ENCODE measurements around the gene MAOA.

Gene MAOA

DNA sequence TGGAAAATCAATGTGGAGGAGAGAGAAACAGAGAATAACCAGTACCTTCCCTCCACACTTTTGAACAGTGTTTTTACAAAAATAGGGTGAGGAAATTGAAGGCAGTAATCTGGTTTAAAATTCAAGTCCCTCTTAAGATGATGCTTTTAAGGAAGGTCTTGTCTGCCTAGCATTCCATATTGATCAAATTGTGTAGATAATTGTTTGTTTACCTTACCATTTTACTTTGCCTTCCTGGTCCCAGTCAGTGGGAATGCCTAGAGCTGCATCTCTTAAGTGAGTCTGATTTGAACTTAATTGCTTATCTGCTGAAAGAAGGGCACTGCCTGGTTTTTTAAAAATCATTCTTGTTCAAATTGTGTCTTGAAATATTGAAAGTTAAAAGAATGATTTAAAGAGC, 14.4 kb upstream of the MAOA start:
- Mint-ChIP-seq H3K27me3 (ENCODE audit: low read depth) (no peaks in the 10 kb centered on the region), H3K4me1 (no peaks in the 10 kb centered on the region), H3K27ac (peak overlapping the region in 1 of 3 experiments; percentile 25), H3K9me3 (peaks cover 2% of the 10 kb centered on the region), H3K4me3 (no peak overlapping the region), H3K36me3 (ENCODE audit: low read depth) (no peaks in the 10 kb centered on the region)
- TF ChIP-seq, protein P1, sequence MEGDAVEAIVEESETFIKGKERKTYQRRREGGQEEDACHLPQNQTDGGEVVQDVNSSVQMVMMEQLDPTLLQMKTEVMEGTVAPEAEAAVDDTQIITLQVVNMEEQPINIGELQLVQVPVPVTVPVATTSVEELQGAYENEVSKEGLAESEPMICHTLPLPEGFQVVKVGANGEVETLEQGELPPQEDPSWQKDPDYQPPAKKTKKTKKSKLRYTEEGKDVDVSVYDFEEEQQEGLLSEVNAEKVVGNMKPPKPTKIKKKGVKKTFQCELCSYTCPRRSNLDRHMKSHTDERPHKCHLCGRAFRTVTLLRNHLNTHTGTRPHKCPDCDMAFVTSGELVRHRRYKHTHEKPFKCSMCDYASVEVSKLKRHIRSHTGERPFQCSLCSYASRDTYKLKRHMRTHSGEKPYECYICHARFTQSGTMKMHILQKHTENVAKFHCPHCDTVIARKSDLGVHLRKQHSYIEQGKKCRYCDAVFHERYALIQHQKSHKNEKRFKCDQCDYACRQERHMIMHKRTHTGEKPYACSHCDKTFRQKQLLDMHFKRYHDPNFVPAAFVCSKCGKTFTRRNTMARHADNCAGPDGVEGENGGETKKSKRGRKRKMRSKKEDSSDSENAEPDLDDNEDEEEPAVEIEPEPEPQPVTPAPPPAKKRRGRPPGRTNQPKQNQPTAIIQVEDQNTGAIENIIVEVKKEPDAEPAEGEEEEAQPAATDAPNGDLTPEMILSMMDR (IDR thresholded peaks at IDR 0.05; ENCODE audit: unreplicated experiment in 3 of 3) = no peak

DNA sequence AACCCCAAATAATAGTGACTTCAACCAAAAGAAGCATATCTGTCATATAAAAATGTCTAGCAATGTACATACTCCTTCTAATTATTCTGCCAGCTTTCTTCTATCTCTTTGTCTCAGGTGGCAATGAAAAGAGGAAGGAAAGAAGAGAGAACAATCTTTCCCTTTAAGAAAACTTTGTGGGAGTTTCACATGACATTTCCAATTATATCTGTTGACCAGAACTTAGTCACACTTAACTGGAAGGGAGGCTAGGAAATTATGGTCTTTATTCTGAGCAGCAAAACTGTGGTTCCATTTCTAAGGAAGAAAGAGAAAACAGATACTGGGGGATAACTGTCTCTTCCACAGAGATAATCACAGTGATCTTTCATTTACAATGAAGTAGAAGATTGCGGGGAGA, 12.9 kb upstream of the MAOA start:
- Mint-ChIP-seq H3K27ac (no peak overlapping the region), H3K4me1 (no peaks in the 10 kb centered on the region), H3K4me3 (no peak overlapping the region), H3K9me3 (peaks cover 2% of the 10 kb centered on the region), H3K36me3 (ENCODE audit: low read depth) (no peaks in the 10 kb centered on the region), H3K27me3 (ENCODE audit: low read depth) (no peaks in the 10 kb centered on the region)
- TF ChIP-seq, protein P1 (IDR thresholded peaks at IDR 0.05; ENCODE audit: unreplicated experiment in 3 of 3) = no peak

DNA sequence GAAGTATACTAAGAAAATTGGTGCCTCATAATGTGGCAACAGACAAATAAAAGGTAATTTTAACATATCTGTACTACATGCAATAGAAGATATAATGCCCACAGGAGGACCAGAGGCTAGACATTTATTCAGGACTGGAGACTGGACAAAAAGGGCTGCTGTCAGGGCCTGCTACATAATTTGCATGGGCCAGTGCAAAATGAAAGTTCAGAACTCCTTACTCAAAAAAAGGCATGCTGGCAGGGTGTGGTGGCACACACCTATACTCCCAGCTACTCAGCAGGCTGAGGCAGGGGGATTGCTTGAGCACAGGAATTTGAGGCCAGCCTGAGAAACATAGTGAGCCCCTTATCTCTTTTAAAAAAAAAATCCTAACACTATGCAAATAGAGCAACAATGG, 12.4 kb upstream of the MAOA start:
- TF ChIP-seq, protein P1 (IDR thresholded peaks at IDR 0.05; ENCODE audit: unreplicated experiment in 3 of 3) = no peak
- Mint-ChIP-seq H3K4me3 (no peak overlapping the region), H3K36me3 (ENCODE audit: low read depth) (no peaks in the 10 kb centered on the region)

DNA sequence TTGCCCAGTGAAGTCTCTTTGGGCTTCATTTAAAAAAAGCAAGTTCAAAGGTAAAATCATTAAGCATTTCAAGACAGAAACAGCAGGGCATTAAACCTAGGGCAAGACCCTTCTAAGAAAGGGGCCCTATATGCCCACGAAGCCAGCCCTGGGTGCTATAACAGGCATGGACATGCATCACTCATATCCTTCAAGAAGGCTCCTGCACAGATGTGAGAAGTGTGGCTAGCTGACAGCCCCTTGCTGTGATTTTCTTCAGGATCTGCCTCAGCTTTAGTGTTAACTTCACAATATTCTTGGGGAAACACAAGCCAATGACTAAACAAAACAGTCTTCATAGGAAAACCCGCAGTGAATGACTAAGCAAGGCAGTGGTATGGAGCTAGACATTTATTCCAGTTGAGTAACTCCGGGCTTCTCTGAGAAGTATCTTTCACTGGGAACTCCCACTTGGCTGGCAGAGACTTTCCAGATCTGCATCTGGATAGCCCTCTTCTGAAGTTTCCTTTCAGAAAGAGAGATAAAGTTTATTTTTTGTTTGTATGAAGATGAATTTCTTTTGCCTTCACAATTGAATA, 11.9 kb upstream of the MAOA start:
- TF ChIP-seq, protein P1 (IDR thresholded peaks at IDR 0.05; ENCODE audit: unreplicated experiment in 3 of 3) = no peak
- Mint-ChIP-seq H3K4me1 (no peaks in the 10 kb centered on the region), H3K27me3 (ENCODE audit: low read depth) (no peaks in the 10 kb centered on the region), H3K4me3 (no peak overlapping the region), H3K27ac (no peak overlapping the region), H3K36me3 (ENCODE audit: low read depth) (no peaks in the 10 kb centered on the region), H3K9me3 (peaks cover 2% of the 10 kb centered on the region)

More for the DNA sequence above, 12.4 kb upstream of the MAOA start:
- H3K9me3 Mint-ChIP-seq = peaks cover 2% of the 10 kb centered on the region
- H3K27ac Mint-ChIP-seq = no peak overlapping the region
- no peaks in the 10 kb centered on the region for H3K27me3 Mint-ChIP-seq (ENCODE audit: low read depth)
- no peaks in the 10 kb centered on the region for H3K4me1 Mint-ChIP-seq

DNA sequence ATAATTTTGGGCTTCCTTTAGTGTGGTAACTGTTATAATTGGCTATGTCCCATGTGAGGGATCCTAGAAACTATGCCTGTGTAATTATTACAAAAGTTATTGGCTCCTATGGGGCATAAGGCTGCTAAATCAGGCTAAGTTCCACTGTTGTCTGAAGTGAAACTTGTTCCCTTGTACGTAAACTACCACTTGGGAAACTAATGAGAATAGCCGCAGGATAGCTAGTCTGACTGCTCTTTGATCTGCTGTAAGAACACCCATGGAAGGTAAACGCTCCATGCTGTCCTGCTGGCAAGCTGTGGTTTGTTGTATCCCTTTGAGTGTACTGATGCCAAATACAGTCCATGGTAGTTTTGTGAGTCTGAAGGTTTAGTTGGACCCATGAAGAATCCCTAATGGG, 9.3 kb upstream of the MAOA start:
- H3K4me1 Mint-ChIP-seq = no peaks in the 10 kb centered on the region
- TF ChIP-seq, protein P1 (IDR thresholded peaks at IDR 0.05; ENCODE audit: unreplicated experiment in 3 of 3) = no peak
- no peak overlapping the region for H3K27ac Mint-ChIP-seq
- H3K9me3 Mint-ChIP-seq = peaks cover 2% of the 10 kb centered on the region
- H3K4me3 Mint-ChIP-seq = no peak overlapping the region
- H3K27me3 Mint-ChIP-seq (ENCODE audit: low read depth) = no peaks in the 10 kb centered on the region
- H3K36me3 Mint-ChIP-seq (ENCODE audit: low read depth) = no peaks in the 10 kb centered on the region

DNA sequence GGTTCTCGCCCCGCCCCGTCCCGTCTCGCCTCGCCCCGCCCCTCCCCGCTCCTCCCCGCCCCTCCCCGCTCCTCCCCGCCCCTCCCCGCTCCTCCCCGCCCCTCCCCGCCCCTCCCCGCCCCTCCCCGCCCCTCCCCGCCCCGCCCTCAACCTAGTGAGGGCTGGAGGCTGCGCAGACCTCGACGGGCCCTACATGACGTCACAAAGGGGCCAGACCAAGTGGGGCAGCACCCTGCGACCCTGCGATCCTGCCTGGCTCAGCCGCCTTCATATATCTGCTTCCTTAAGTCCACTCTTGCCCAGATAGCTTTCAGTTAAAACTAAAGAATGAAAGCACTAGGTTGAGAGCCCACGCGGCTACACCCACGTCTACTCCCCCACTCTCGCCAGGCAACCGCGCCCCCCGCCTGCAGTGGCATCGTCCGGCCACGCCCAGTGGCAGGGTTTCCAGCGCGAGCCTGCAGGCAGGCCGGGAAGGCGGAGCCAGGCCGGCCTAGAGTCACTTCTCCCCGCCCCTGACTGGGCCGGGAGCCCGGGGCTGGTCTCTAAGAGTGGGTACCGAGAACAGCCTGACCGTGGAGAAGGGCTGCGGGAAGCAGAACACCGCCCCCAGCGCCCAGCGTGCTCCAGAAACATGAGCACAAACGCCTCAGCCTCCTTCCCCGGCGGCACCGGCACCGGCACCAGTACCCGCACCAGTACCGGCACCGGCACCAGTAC, 1.5 kb upstream of the MAOA start:
- Mint-ChIP-seq H3K4me1 (no peaks in the 10 kb centered on the region), H3K9me3 (peaks cover 5% of the 10 kb centered on the region), H3K27me3 (ENCODE audit: low read depth) (no peaks in the 10 kb centered on the region), H3K36me3 (ENCODE audit: low read depth) (no peaks in the 10 kb centered on the region), H3K4me3 (peak overlapping the region; percentile 86 to 93 (median 88)), H3K27ac (peak overlapping the region; percentile 99 to 100 (median 100))
- TF ChIP-seq, protein P1 (IDR thresholded peaks at IDR 0.05; ENCODE audit: unreplicated experiment in 3 of 3) = peak; percentile 25 to 33 (median 31)
